OCI-LY3 (cell line): ENCODE measurements around the gene CCDC63.

Source experiments
- H2AFZ ChIP-seq: fragments of 200-600, 300-600 bp; shearing (Covaris generic); 2 replicates; pipeline ENCODE4 v1.6.0; 2014; ENCODE audit warnings: antibody characterized with exemption, low read depth, low read length
- H3K27ac ChIP-seq: fragments of 200-600, 300-600 bp; sonication (generic); 2 replicates; pipeline ENCODE4 v1.5.1; 2014; ENCODE audit warnings: mild to moderate bottlenecking, low read length, moderate library complexity, mixed read lengths
- H3K27me3 ChIP-seq: fragments of 200-600, 300-600 bp; sonication (generic); 2 replicates; pipeline ENCODE4 v1.6.1; 2014; ENCODE audit warnings: low read depth, low read length, mixed read lengths
- H3K36me3 ChIP-seq: fragments of 200-600, 300-600 bp; sonication (generic); replicated peaks from 2 replicates; pipeline ENCODE3; 2014; ENCODE audit warnings: low read depth, low read length, mixed read lengths
- H3K4me1 ChIP-seq: fragments of 300-600, 200-600 bp; sonication (generic); 2 replicates; pipeline ENCODE4 v1.6.1; 2014; ENCODE audit warnings: low read length, mixed read lengths
- H3K4me2 ChIP-seq: fragments of 200-600, 300-600 bp; sonication (generic); 2 replicates; pipeline ENCODE4 v1.6.1; 2014; ENCODE audit warnings: low read length, mixed read lengths
- H3K4me3 ChIP-seq: fragments of 300-600, 200-600 bp; sonication (generic); 2 replicates; pipeline ENCODE4 v1.5.1; 2014; ENCODE audit warnings: antibody characterized with exemption, mild to moderate bottlenecking, low read length, moderate library complexity
- H3K79me2 ChIP-seq: fragments of 300-600, 200-600 bp; shearing (Covaris generic); 2 replicates; pipeline ENCODE4 v1.6.1; 2014; ENCODE audit warnings: mild to moderate bottlenecking, low read length, mixed read lengths
- H3K9ac ChIP-seq: fragments of 300-600, 200-600 bp; shearing (Covaris generic); 2 replicates; pipeline ENCODE4 v1.6.0; 2014; ENCODE audit warnings: mild to moderate bottlenecking, low read length, moderate library complexity
- H3K9me3 ChIP-seq: fragments of 200-600, 300-600 bp; shearing (Covaris generic); 2 replicates; pipeline ENCODE4 v1.6.1; 2014; ENCODE audit warnings: low read length, mixed read lengths; ENCODE audit not compliant: insufficient read depth
- H4K20me1 ChIP-seq: fragments of 200-600, 300-600 bp; sonication (generic); 2 replicates; pipeline ENCODE4 v1.6.1; 2016; ENCODE audit warnings: low read length, mixed read lengths; ENCODE audit not compliant: insufficient read depth
- CTCF ChIP-seq: fragments of 200-600, 300-600 bp; sonication (generic); IDR thresholded peaks from 2 replicates; pipeline ENCODE4 v1.5.1; 2014; ENCODE audit warnings: antibody characterized with exemption, low read length, low read depth
- EZH2phosphoT487 ChIP-seq: fragments of 200-600 bp; shearing (Covaris generic); IDR thresholded peaks from 2 replicates; pipeline ENCODE4 v1.6.1; 2018; ENCODE audit warnings: antibody characterized with exemption, mixed run types, low read depth

CCDC63 gene

GRCh38 chr12:110819150-110819549, 27.6 kb upstream of the CCDC63 start:
- Histone ChIP-seq H2AFZ (no peak overlapping the region), H3K27ac (no peak overlapping the region), H4K20me1 (no peaks in the 10 kb centered on the region), H3K27me3 (no peaks in the 10 kb centered on the region), H3K36me3 (no peaks in the 10 kb centered on the region), H3K79me2 (no peaks in the 10 kb centered on the region), H3K9me3 (no peaks in the 10 kb centered on the region), H3K4me2 (no peak overlapping the region), H3K4me1 (no peaks in the 10 kb centered on the region; the same call in 1 of the 2 replicates), H3K4me3 (no peak overlapping the region), H3K9ac (no peak overlapping the region)
- TF ChIP-seq EZH2phosphoT487 (no peak), CTCF (no peak)

DNA sequence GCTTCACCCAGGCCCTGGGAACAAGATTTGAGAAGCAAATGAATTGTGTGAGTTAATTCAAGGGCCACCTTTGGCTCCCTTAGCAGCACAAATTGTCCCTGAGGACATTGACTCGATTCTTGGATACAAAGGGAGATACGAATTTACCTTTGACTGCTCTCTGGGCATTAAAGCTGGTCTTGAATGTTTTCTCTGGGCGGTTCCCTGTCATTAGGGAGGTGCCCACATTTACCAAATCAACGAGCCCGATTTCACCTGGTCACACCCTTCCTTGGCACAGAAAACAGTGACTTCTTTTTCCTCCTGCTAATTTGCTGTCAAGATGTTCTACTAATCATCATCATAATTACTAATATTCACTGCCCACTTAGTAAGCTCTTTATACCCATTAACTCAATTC, 27.1 kb upstream of the CCDC63 start:
- H3K27me3 ChIP-seq = no peaks in the 10 kb centered on the region
- H3K4me3 ChIP-seq = no peak overlapping the region
- TF ChIP-seq CTCF (no peak), EZH2phosphoT487 (no peak)
- no peaks in the 10 kb centered on the region for H3K79me2 ChIP-seq
- no peaks in the 10 kb centered on the region; the same call in 1 of the 2 replicates for H3K4me1 ChIP-seq
- no peak overlapping the region for H3K9ac ChIP-seq
- H3K4me2 ChIP-seq = no peak overlapping the region
- H2AFZ ChIP-seq = no peak overlapping the region
- no peaks in the 10 kb centered on the region for H3K9me3 ChIP-seq
- no peaks in the 10 kb centered on the region for H3K36me3 ChIP-seq
- no peak overlapping the region for H3K27ac ChIP-seq
- no peaks in the 10 kb centered on the region for H4K20me1 ChIP-seq

DNA sequence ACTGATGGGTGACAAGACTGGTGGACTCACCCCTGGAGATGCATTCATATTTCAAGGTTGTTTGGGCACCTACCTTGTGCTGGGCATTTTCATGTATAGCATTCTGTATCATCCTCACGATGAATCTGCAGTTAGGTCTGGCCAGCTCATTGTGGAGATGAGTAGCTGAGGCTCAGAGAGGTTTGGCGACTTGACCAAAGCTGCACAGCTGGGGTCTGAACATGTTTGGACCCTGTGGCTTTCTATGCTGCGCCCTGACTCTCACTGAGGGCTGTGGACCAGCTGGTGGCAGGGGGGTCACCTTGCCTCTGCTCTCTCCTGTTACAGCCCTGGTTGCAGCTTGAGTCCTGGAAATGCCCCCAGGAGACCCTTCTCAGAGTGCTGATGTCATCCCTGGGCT, 24.9 kb upstream of the CCDC63 start:
- Histone ChIP-seq H3K4me3 (no peak overlapping the region), H3K4me2 (no peak overlapping the region), H3K9ac (no peak overlapping the region), H4K20me1 (no peaks in the 10 kb centered on the region), H3K27ac (no peak overlapping the region), H3K4me1 (peaks cover 2% of the 10 kb centered on the region; the same call in 1 of the 2 replicates), H3K27me3 (no peaks in the 10 kb centered on the region), H3K79me2 (no peaks in the 10 kb centered on the region), H2AFZ (no peak overlapping the region), H3K9me3 (no peaks in the 10 kb centered on the region), H3K36me3 (no peaks in the 10 kb centered on the region)
- TF ChIP-seq EZH2phosphoT487 (no peak), CTCF (no peak)

DNA sequence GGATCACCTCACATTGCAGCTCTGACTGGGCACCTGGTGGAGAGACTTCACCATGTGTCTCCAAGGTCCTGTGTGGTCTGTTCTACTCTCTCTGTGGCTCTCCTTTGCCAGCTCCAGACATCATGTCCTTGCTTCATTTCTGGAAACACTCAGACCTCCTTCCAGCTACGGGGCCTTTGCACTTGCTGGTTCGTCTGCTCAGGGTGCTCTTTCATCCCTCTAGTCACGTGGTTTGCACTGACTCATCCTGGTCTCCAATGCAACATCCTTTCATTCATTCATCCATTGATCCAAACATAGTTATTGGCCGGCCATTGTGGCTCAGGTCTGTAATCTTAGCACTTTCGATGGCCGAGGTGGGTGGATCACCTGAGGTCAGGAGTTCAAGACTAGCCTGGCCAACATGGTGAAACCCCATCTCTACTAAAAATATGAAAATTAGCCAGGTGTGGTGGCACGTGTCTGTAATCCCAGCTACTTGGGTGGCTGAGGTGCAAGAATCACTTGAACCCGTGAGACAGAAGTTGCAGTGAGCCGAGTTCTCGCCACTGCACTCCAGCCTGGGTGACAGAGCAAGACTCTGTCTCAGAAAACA, 23.9 kb upstream of the CCDC63 start:
- Histone ChIP-seq H3K27me3 (no peaks in the 10 kb centered on the region), H3K9ac (no peak overlapping the region), H3K4me2 (no peak overlapping the region), H3K27ac (no peak overlapping the region), H3K79me2 (no peaks in the 10 kb centered on the region), H3K4me1 (peaks cover 3% of the 10 kb centered on the region; the same call in 1 of the 2 replicates), H2AFZ (no peak overlapping the region), H3K9me3 (no peaks in the 10 kb centered on the region), H4K20me1 (no peaks in the 10 kb centered on the region), H3K4me3 (no peak overlapping the region), H3K36me3 (no peaks in the 10 kb centered on the region)
- no peak for TF ChIP-seq CTCF
- TF ChIP-seq EZH2phosphoT487 = no peak
